Astrocyte of the cerebellum (primary cell): ENCODE results near the gene KCNIP3.
"Not testable (repeated sequence)": the region's sequence is repeated elsewhere in the genome, so short reads cannot be mapped to it uniquely, and the experiment has no call there.

Experiments
- DNase-seq: peaks from one replicate; pipeline ENCODE4 v3.0.0-alpha.2; 2011; ENCODE audit warnings: low read depth
- H3K4me3 ChIP-seq: 2 replicates; pipeline ENCODE4 v1.5.1; 2011; ENCODE audit warnings: mild to moderate bottlenecking, low read depth, low read length, moderate library complexity
- in situ Hi-C: cut with HindIII; loops from 2 replicates; pipeline ENCODE4 v1.10.0; 2017; ENCODE audit warnings: low sequenced_read_pairs
- TF ChIP-seq, protein P1 (sequence below): IDR thresholded peaks from 2 replicates; pipeline ENCODE4 v1.5.1; 2012; ENCODE audit warnings: low read length, low read depth, moderate library complexity, mild to moderate bottlenecking; ENCODE audit errors: missing control alignments

The KCNIP3 gene

DNA sequence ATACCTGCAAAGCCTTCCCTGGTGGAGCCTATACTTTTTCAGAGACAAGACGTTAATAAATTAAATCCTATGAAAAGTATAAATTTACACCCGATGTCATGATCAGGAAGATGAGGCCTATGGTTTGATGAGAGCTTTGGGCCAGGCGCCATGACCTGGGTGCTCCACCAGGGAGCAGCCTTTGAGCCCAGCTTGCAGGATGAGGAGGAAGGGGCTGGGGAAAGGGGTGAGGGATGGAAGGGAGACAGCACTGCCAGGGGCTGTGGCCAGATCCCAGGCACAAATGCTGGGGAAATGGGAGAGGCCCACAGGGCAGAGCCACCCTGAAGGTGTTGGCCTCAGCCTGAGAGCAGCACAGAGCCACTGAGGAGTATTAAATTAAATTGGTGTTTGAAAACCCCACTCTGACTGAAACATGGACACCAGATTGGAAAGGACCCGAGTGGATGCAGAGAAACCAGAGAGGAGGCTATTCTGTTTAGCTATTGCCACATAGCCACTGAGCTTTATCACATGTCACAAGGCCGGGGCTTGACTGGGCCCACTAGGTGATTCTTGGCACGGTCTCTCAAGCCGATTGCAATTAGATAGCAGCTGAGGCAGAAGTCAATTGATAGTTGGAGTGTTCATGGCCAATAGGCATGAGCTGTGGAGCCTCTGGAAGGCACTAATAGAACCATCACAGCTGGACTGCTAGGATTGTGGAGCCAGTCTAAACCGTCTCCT, 95.7 kb downstream of the KCNIP3 start:
- H3K4me3 ChIP-seq: no peak overlapping the region
- DNase-seq: no peak
- TF ChIP-seq, protein P1, sequence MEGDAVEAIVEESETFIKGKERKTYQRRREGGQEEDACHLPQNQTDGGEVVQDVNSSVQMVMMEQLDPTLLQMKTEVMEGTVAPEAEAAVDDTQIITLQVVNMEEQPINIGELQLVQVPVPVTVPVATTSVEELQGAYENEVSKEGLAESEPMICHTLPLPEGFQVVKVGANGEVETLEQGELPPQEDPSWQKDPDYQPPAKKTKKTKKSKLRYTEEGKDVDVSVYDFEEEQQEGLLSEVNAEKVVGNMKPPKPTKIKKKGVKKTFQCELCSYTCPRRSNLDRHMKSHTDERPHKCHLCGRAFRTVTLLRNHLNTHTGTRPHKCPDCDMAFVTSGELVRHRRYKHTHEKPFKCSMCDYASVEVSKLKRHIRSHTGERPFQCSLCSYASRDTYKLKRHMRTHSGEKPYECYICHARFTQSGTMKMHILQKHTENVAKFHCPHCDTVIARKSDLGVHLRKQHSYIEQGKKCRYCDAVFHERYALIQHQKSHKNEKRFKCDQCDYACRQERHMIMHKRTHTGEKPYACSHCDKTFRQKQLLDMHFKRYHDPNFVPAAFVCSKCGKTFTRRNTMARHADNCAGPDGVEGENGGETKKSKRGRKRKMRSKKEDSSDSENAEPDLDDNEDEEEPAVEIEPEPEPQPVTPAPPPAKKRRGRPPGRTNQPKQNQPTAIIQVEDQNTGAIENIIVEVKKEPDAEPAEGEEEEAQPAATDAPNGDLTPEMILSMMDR: peak; percentile 24
- in situ Hi-C loops: no loop called here

- in situ Hi-C loops: no loop called here
- DNase-seq: no peak
- TF ChIP-seq, protein P1: no peak
- H3K4me3 ChIP-seq: no peak overlapping the region
Measured at GRCh38 chr2:95393901-95394300, 96.8 kb downstream of the KCNIP3 start.

GRCh38 chr2:95399061-95399460, 101.9 kb downstream of the KCNIP3 start:
- in situ Hi-C loops: no loop called here
- TF ChIP-seq, protein P1: no peak
- H3K4me3 ChIP-seq: no peak overlapping the region
- DNase-seq: no peak

DNA sequence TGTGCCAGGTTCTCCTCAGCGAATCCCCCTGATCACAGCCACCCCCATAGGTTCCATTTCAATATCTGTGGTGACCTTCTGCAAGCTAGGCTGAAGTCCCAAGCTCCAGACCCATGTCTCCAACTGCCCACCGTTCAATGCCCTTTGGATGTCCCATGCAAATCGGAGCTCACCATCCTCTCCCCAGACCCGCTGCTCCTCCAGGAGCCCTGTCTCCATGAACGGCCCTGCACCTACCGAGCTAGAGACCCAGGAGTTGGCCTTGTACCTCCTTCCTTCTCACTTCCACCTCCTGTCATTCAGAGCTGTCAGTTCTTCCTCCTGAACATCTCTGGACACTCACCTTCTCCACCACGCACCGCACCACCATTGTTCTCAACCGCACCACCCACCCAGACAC, 104.3 kb downstream of the KCNIP3 start:
- DNase-seq: no peak
- peak overlapping the region; percentile 95 for H3K4me3 ChIP-seq
- in situ Hi-C loops: no loop called here
- TF ChIP-seq, protein P1: no peak

DNA sequence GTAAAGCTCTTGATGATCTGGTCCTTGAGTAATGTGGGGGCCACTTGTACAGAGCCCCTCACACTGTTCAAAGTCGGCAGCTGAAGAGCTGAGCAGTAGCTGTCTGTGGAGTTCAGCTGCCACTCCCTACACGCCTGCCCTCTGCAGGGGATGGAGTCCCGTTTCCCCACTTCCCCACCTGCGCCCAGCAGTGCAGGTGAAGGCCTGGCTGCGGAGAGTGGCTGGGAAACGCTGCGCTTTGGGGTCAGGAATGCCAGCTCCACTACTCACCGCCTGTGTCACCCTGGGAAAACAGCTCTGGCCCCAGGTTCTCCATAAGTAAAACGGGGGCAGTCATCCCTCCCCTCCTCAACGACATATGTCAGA, 104.8 kb downstream of the KCNIP3 start:
- in situ Hi-C loops, DNase-seq: not testable (repeated sequence)
- H3K4me3 ChIP-seq: peak overlapping the region; percentile 95

GRCh38 chr2:95402370-95403203, 105.4 kb downstream of the KCNIP3 start, which contains the start of gene FAHD2A:
Gene FAHD2A, plus strand, starts transcription at chr2:95402708. Its CDS starts 2,851 bp downstream, at chr2:95405559.
- H3K4me3 ChIP-seq: peak within 1 kb of the TSS; percentile 95
- peak; percentile 71 for DNase-seq
- in situ Hi-C loops: no loop called here
- TF ChIP-seq, protein P1: no peak

DNA sequence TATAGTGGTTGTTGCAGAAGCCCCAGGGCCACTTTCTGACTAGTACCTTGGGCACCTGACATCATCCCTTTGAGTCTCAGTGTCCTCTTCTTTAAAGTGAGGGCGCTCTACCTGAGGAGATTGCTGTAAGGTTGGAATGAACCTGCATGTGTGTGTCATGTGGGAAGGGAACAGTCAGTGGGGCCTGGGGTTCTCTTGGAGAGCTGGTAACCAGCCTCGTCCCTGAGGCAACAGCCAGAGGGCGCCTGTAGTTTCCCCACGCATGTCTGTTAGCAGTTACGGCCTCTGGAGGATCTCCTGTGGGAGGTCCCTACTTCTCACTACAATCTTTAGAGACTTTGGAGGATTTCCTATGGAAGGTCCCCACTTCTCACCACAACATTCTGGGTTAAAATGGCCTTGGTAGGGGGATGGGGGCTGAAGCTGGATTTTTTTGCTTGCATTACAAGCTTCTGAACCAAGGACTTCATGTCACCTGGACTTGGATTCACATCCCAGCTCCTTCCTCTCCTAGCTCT, 106.1 kb downstream of the KCNIP3 start:
- DNase-seq: peak; percentile 19
- TF ChIP-seq, protein P1: peak; percentile 52
- in situ Hi-C loops: not testable (repeated sequence)
- peak overlapping the region; percentile 95 for H3K4me3 ChIP-seq

DNA sequence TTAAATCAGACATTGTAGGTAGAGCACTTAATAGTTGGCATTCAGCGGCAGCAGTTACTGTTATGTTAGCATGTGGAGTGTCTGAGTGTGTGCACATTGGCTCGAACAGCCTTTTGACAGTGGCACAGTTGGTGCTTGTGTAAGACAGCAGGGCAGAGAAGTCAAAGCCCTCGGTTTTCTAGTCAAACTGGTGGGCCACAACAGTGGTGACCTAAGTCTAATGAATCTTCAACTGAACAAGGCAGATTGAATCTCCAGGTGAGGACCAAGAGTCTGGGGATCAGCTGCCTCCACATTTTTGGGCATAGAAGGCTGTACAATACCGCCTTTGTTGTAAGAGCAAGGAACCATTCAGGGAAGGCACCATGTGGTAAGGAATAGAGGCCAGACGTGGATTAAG, 106.7 kb downstream of the KCNIP3 start:
- H3K4me3 ChIP-seq: peak overlapping the region; percentile 95
- in situ Hi-C loops: not testable (repeated sequence)

DNA sequence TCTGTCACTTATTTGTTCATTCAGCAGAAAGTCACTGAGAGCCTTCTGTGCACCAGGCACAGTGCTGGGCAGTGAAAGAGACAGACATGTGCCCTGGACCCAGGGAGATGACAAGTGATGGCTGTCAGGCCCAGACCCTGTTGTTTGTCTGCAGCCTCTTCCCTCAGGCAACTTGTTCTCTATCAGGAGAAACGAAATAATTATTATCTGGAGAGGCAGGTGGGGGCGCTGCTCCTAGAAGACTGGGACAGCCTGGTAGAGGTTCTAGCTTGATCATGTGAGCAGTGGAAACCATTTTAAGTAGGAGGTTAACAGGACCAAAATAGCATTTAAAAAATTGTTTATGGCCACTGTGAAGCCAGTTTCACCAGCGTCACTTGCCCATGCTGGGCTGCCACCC, 107.5 kb downstream of the KCNIP3 start:
- DNase-seq, H3K4me3 ChIP-seq, in situ Hi-C loops: not testable (repeated sequence)

More for the DNA sequence above, 106.7 kb downstream of the KCNIP3 start:
- not testable (repeated sequence) for DNase-seq

DNA sequence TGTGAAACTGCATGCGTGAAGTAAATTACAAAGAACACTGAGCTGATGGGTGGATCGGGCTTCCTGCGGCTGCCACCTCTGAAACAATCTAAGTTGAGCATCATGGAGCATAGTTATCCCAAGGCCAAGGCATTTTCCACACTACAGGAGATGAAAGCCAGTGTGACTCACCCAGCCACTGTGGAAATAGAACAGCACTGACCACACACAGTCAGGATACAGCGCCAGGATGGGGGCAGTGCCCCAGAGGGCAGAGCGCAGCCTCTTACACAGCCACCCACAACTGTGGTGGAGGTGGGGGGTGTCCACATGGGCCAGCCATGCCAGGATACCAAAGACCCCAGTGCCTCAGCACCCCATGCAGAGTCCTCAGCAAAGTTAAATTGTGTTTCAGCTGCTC, 114.1 kb downstream of the KCNIP3 start:
- in situ Hi-C loops, H3K4me3 ChIP-seq: not testable (repeated sequence)
- DNase-seq: peak; percentile 66
